RWPE2 (cell line): Measurements from ENCODE around the gene CDC42BPG.

ENCODE experiments used
- ATAC-seq: fragments of 200-7000 bp; cut with Tn5 transposase; 3 replicates; pipeline ENCODE4 v1.9.1; 2021; ENCODE audit warnings: low read depth
- DNase-seq: peaks from one replicate; pipeline ENCODE4 v3.0.0-alpha.2; 2020; ENCODE audit warnings: low spot score
- H3K27ac ChIP-seq: fragments of 450-650 bp; 2 replicates; pipeline ENCODE4 v1.5.1; 2017; ENCODE audit warnings: mild to moderate bottlenecking; ENCODE audit not compliant: poor library complexity, severe bottlenecking
- H3K27me3 ChIP-seq: fragments of 250-450 bp; sonication (Bioruptor Pico); 2 replicates; pipeline ENCODE4 v1.5.1; 2021; ENCODE audit warnings: mild to moderate bottlenecking, moderate library complexity; ENCODE audit not compliant: insufficient read depth, poor library complexity, severe bottlenecking
- H3K36me3 ChIP-seq: fragments of 250-450 bp; sonication (Bioruptor Pico); 2 replicates; pipeline ENCODE4 v1.5.1; 2020; ENCODE audit warnings: low read depth, mild to moderate bottlenecking, moderate library complexity
- H3K4me1 ChIP-seq: fragments of 250-450 bp; sonication (Bioruptor Pico); 2 replicates; pipeline ENCODE4 v1.5.1; 2021; ENCODE audit warnings: mild to moderate bottlenecking, moderate library complexity; ENCODE audit not compliant: insufficient read depth, poor library complexity, severe bottlenecking
- H3K4me3 ChIP-seq: fragments of 250-450 bp; sonication (Bioruptor Pico); 2 replicates; pipeline ENCODE4 v1.5.1; 2021; ENCODE audit warnings: mild to moderate bottlenecking, moderate library complexity; ENCODE audit not compliant: severe bottlenecking
- H3K9me3 ChIP-seq: fragments of 250-450 bp; sonication (Bioruptor Pico); 2 replicates; pipeline ENCODE4 v1.5.1; 2021; ENCODE audit warnings: mild to moderate bottlenecking, moderate library complexity; ENCODE audit not compliant: severe bottlenecking
- TF ChIP-seq, protein P1 (sequence below): fragments of 450-650 bp; IDR thresholded peaks from one replicate; pipeline ENCODE4 v1.5.1; 2017; ENCODE audit warnings: mild to moderate bottlenecking, moderate library complexity; ENCODE audit not compliant: poor library complexity, severe bottlenecking

Gene CDC42BPG

DNA sequence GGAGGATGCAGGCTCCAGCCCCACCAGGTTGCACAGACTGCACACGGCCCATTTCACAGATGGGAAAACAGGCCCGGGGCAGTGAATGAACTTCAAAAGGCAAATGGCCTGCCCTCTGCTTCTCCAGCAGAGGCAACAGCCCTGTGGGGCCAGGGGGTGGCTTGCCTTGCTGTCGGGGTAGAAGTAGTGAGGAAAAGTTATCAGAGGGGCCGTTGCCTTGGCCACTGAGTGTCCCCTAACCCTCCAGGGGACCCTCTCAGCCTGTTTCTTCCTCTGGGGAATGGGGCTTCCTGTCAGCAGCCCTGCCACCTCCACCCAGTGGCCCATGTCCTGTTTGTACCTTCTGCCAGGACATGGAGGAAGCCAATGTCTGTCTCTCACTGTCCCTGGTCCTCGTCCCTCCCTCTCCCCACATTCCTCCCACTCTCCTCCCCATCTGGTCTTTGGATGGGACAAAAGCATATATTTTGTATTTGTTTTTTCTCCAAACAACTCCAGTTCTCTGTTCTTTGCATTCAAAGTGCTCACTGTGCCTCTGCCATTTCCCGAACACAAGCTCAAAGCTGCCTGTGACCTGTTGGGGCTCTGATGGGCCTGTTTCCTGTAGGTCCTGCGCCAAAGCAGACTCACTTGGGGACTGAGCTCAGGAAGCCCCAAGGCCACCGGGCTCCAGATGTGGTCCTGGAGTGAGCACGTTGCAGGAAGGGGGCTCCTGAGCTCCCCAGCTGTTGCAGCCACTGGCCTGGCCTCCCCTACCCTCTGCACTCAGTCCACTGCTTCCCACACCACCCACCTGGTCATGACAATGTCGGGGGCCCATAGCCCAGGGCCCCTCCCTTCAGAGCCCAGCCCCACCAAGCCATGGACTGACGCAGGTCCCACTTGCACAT, 50.9 kb downstream of the CDC42BPG start:
- H3K36me3 ChIP-seq, result no peaks in the 10 kb centered on the region
- H3K4me1 ChIP-seq, result no peaks in the 10 kb centered on the region
- no peaks in the 10 kb centered on the region for H3K9me3 ChIP-seq
- no peak for DNase-seq
- H3K4me3 ChIP-seq, result no peak overlapping the region
- H3K27me3 ChIP-seq, result no peaks in the 10 kb centered on the region
- ATAC-seq, result no peak
- no peak overlapping the region for H3K27ac ChIP-seq
- TF ChIP-seq, protein P1, sequence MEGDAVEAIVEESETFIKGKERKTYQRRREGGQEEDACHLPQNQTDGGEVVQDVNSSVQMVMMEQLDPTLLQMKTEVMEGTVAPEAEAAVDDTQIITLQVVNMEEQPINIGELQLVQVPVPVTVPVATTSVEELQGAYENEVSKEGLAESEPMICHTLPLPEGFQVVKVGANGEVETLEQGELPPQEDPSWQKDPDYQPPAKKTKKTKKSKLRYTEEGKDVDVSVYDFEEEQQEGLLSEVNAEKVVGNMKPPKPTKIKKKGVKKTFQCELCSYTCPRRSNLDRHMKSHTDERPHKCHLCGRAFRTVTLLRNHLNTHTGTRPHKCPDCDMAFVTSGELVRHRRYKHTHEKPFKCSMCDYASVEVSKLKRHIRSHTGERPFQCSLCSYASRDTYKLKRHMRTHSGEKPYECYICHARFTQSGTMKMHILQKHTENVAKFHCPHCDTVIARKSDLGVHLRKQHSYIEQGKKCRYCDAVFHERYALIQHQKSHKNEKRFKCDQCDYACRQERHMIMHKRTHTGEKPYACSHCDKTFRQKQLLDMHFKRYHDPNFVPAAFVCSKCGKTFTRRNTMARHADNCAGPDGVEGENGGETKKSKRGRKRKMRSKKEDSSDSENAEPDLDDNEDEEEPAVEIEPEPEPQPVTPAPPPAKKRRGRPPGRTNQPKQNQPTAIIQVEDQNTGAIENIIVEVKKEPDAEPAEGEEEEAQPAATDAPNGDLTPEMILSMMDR, result no peak

DNA sequence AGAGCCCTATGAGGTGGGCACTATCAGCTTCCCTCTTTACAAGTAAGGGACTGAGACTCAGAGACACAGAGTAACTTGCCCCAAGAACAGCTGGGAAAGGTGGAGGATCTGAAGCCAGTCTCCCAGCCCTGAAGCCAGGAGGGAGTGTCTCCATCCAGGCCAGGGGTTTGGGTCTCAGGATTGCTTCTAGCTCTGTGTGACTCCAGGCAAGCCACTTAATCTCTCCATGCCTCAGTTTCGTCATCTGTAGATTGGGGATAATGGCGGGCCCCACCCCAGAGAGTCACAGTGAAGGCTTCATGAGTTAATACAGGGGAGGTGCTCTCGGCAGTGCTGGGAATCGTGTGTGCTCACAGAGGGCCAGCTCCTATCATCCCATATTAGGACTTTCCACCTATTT, 52.0 kb downstream of the CDC42BPG start:
- no peak for DNase-seq
- Histone ChIP-seq H3K27ac (no peak overlapping the region), H3K27me3 (no peaks in the 10 kb centered on the region), H3K9me3 (no peaks in the 10 kb centered on the region), H3K4me1 (no peaks in the 10 kb centered on the region), H3K4me3 (no peak overlapping the region), H3K36me3 (no peaks in the 10 kb centered on the region)
- no peak for ATAC-seq
- TF ChIP-seq, protein P1, result no peak

DNA sequence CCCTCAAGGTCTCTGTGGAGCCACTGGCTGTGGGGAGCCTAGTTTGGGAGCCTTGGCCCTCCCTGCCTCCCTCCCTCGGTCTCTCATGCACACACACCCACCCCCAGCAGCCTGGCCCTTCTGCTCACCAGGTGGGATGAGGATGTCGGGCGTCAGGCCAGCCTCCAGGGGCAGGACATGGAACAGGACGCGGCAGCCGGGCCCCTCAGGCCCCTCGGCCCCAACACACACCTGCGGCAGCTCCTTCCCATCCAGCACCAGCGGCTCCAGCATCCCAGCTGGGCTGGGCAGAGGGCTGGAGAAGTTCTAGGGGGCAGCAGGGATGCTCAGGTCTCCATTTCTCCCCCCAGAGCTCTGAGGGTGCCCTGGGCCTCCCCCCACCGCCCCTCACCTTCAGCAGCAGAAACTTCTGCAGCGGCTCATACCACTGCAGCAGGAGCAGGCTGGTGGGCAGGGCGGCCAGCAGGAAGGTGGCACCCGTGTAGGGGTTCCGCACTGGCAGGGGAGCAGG, 52.6 kb downstream of the CDC42BPG start:
- Histone ChIP-seq H3K36me3 (no peaks in the 10 kb centered on the region), H3K4me1 (no peaks in the 10 kb centered on the region), H3K27me3 (no peaks in the 10 kb centered on the region), H3K27ac (no peak overlapping the region), H3K9me3 (no peaks in the 10 kb centered on the region), H3K4me3 (no peak overlapping the region)
- no peak for ATAC-seq
- no peak for DNase-seq
- TF ChIP-seq, protein P1, result no peak

DNA sequence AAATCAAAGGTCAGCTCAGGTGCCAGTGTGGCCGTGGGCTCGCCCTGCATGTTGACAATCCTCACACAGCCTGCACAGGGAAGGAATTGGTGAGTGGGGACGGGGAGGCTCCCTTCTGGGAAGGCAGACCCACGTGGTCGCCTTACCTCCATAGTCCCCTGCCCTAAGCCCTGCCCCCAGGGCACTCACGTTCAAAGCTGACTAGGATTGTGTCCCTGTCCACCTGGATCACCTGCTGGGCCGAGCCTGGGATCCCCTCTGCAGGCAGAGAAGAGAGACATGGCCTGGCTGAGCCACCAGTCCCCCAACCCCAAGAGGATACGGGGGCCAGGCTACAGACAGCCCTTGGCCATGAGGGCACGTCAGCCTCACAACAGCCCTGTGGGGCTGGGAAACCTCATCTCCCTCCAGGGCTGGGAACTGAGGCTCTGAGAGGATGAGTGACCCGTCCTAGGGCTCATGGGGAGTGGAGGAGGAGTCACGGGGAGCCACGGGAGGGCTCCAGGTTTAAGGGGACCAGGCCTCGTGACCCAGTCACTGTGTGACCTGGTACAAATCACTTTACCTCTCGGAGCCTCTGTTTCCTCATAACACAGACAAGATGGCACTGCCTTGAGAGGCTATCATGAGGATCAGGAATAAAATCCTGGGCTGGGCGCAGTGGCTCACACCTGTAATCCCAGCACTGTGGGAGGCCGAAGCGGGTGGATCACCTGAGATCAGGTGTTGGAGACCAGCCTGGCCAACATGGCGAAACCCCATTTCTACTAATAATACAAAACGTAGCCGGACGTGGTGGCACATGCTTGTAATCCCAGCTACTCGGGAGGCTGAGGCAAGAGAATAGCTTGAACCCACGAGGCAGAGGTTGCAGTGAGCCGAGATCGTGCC, 54.0 kb downstream of the CDC42BPG start:
- TF ChIP-seq, protein P1, result no peak
- DNase-seq, result no peak
- H3K36me3 ChIP-seq, result no peaks in the 10 kb centered on the region
- H3K4me1 ChIP-seq, result no peaks in the 10 kb centered on the region
- H3K27me3 ChIP-seq, result no peaks in the 10 kb centered on the region
- H3K4me3 ChIP-seq, result no peak overlapping the region
- ATAC-seq, result no peak
- no peak overlapping the region for H3K27ac ChIP-seq
- no peaks in the 10 kb centered on the region for H3K9me3 ChIP-seq
